D341Med (cell line): ENCODE data around the gene MAPK10.
"Not testable (repeated sequence)": the region's sequence is repeated elsewhere in the genome, so short reads cannot be mapped to it uniquely, and the experiment has no call there.

Experiments
- DNase-seq: peaks from one replicate; pipeline ENCODE4 v3.0.0; 2012; ENCODE audit warnings: low spot score

The MAPK10 gene

GRCh38 chr4:86184901-86185285 is 175.0 kb downstream of the MAPK10 start:
- no peak for DNase-seq

- no peak for DNase-seq
Observed at GRCh38 chr4:86184216-86184900, 175.5 kb downstream of the MAPK10 start.

GRCh38 chr4:86181585-86181984 is 178.3 kb downstream of the MAPK10 start:
- no peak for DNase-seq

- DNase-seq = no peak
Observed at GRCh38 chr4:86178211-86178610, 181.6 kb downstream of the MAPK10 start.

- DNase-seq = no peak
Observed at GRCh38 chr4:86174506-86174905, 185.3 kb downstream of the MAPK10 start.

- DNase-seq = not testable (repeated sequence)
Observed at GRCh38 chr4:86168335-86168734, 191.5 kb downstream of the MAPK10 start.

- no peak for DNase-seq
Observed at GRCh38 chr4:86160426-86160825, 199.4 kb downstream of the MAPK10 start.

GRCh38 chr4:86159216-86159615 is 200.6 kb downstream of the MAPK10 start:
- no peak for DNase-seq

GRCh38 chr4:86156531-86156930 is 203.3 kb downstream of the MAPK10 start:
- no peak for DNase-seq

GRCh38 chr4:86155766-86156165 is 204.1 kb downstream of the MAPK10 start:
- no peak for DNase-seq

- DNase-seq = no peak
Observed at GRCh38 chr4:86152454-86152853, 207.4 kb downstream of the MAPK10 start.

- no peak for DNase-seq
Observed at GRCh38 chr4:86151196-86151595, 208.7 kb downstream of the MAPK10 start.

GRCh38 chr4:86141161-86141560 is 218.7 kb downstream of the MAPK10 start:
- DNase-seq = no peak

- no peak for DNase-seq
Observed at GRCh38 chr4:86132468-86132867, 227.4 kb downstream of the MAPK10 start.

- DNase-seq = no peak
Observed at GRCh38 chr4:86131456-86131855, 228.4 kb downstream of the MAPK10 start.

GRCh38 chr4:86130160-86130933 is 229.5 kb downstream of the MAPK10 start:
- no peak for DNase-seq

GRCh38 chr4:86129546-86129945 is 230.3 kb downstream of the MAPK10 start:
- DNase-seq = no peak

GRCh38 chr4:86122404-86122803 is 237.4 kb downstream of the MAPK10 start:
- no peak for DNase-seq

- no peak for DNase-seq
Observed at GRCh38 chr4:86118711-86119110, 241.1 kb downstream of the MAPK10 start.

- no peak for DNase-seq
Observed at GRCh38 chr4:86117705-86118302, 242.0 kb downstream of the MAPK10 start.

GRCh38 chr4:86114563-86114962 is 245.3 kb downstream of the MAPK10 start:
- no peak for DNase-seq

- no peak for DNase-seq
Observed at GRCh38 chr4:86108834-86109233, 251.0 kb downstream of the MAPK10 start.

- DNase-seq = no peak
Observed at GRCh38 chr4:86108137-86108536, 251.7 kb downstream of the MAPK10 start.
